ENCODE measurements around the gene NOLC1. TPM values are rescaled to one million over a fixed set of nuclear protein-coding genes. Genes with fewer than 3 reads are reported as not detected.

Gene NOLC1
- total and polyA plus RNA-seq, 2 of the 13 experiments (the other 11 are each of a cell fraction or from before 2014, with no cell fraction given): 50.6 to 81.0 TPM

GRCh38 chr10:102120142-102120990 lies 31.8 kb upstream of the NOLC1 start, which contains the start of gene LDB1 (continued):
- TF ChIP-seq ZNF580 (CRISPR knock-in tag; IDR thresholded peaks at IDR 0.05; ENCODE audit: borderline replicate concordance, low read depth) (no peak), HMG20B (CRISPR knock-in tag; conservative IDR thresholded peaks at IDR 0.05) (no peak), ZNF781 (CRISPR knock-in tag; IDR thresholded peaks at IDR 0.05; ENCODE audit: borderline replicate concordance, not compliant biosample characterization) (no peak), PHF21A (CRISPR knock-in tag; IDR thresholded peaks at IDR 0.05) (no peak), FLYWCH1 (CRISPR knock-in tag; IDR thresholded peaks at IDR 0.05) (no peak), SALL1 (CRISPR knock-in tag; IDR thresholded peaks at IDR 0.05) (peak; percentile 52; the same call in 1 of the 2 replicates), ZNF17 (CRISPR knock-in tag; IDR thresholded peaks at IDR 0.05) (no peak), TAF1 (CRISPR knock-in tag; IDR thresholded peaks at IDR 0.05) (no peak; the same call in 1 of the 2 replicates), ZBTB44 (CRISPR knock-in tag; IDR thresholded peaks at IDR 0.05) (no peak), HNRNPH1 (optimal IDR thresholded peaks at IDR 0.05; ENCODE audit: low read depth, low read length) (no peak), MZF1 (CRISPR knock-in tag; IDR thresholded peaks at IDR 0.05; ENCODE audit: borderline replicate concordance) (no peak), JDP2 (CRISPR knock-in tag; IDR thresholded peaks at IDR 0.05; ENCODE audit: borderline replicate concordance) (no peak), TBP (CRISPR knock-in tag; IDR thresholded peaks at IDR 0.05) (no peak), TBL1XR1 (IDR thresholded peaks at IDR 0.05; ENCODE audit: borderline replicate concordance, low read length, partially characterized antibody) (no peak), ZNF572 (CRISPR knock-in tag; IDR thresholded peaks at IDR 0.05) (no peak), ZNF10 (CRISPR knock-in tag; IDR thresholded peaks at IDR 0.05; ENCODE audit: borderline replicate concordance, low read depth) (no peak), TIGD3 (CRISPR knock-in tag; IDR thresholded peaks at IDR 0.05; ENCODE audit: borderline replicate concordance) (no peak), ZNF749 (CRISPR knock-in tag; IDR thresholded peaks at IDR 0.05; ENCODE audit: borderline replicate concordance) (no peak), ZNF281 (CRISPR knock-in tag; IDR thresholded peaks at IDR 0.05; ENCODE audit: borderline replicate concordance) (no peak), RFX3 (CRISPR knock-in tag; IDR thresholded peaks at IDR 0.05) (no peak), BRF2 (CRISPR knock-in tag; IDR thresholded peaks at IDR 0.05) (no peak), GZF1 (CRISPR knock-in tag; IDR thresholded peaks at IDR 0.05) (no peak)

All from HepG2 (cell line).